ENCODE results near the gene CHST11.
A peak's percentile ranks its signal among the peaks of the same experiment; 100 is the strongest.

Gene CHST11

GRCh38 chr12:104673696-104674482 is 217.1 kb downstream of the CHST11 start:
- DNase-seq (ENCODE audit: low read depth): no peak

DNA sequence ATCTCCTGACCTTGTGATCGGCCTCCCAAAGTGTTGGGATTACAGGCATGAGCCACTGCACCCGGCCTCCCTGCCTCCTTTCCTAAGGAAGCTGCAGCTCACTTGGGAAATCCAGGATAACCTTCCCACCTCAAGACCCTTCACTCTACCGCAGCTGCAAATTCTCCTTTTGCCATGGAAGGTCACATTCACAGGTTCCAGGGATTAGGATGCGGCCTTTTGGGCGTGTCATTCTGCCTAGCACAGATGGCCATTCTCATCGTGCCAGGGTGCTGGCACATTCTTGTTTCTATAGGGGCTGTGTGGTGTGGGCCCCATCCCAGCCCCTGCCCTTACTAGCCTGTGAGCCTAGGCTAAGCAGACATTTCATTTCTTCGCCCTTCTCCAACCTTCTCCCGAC is 219.9 kb downstream of the CHST11 start:
- no peak for DNase-seq (ENCODE audit: low read depth)

DNA sequence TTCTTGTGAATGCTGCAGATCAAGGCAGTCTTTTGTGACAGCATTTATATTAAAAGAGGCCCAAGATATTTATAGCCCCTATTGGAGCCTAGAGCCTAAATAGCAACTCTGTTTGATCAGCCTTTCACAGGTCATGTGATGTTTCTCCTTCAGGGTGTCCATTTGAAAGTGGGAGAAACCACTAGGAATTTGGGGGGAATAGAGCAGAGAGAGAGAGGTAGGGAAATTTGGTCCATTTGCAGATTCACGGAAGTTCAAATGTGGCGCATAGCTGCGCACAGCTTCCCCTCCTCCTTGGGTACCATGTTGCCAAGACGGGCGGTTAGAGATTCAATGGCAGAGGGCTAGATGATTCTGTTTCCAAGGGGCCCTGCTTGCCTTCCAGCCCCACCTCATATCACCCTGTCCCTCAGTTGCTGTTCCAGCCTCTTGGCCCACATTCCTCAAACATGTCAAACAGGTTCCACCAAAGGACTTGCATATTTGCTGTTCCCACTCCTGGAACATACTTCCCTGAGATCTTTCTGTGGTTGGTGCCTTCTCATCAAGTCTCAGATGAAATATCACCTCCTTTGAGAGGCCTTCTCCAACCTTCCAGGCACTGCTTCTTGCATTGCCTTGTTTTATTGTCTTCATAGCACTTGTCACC is 220.8 kb downstream of the CHST11 start:
- DNase-seq (ENCODE audit: low read depth): no peak

GRCh38 chr12:104680070-104680469 is 223.3 kb downstream of the CHST11 start:
- DNase-seq (ENCODE audit: low read depth): no peak

DNA sequence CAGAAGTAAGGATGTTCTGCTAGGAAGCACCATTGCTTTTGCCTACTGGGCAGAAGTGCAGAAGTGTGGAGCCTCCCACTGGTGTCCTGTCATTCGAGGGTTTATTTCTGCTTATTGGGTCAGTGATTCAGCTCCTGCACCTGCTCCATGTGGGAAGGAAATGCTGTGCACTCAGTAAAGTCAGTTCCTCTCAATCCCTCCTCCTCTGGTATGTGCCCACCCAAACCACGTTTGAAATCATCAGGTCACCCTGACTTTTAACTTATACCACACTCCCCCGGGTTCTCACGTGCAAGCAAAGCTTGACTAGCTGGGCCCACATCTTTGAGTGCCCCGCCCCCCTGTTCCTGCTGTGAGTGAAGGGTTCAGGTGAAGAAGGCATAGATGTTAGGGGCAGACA is 223.7 kb downstream of the CHST11 start:
- no peak for DNase-seq (ENCODE audit: low read depth)

GRCh38 chr12:104681012-104681690 is 224.4 kb downstream of the CHST11 start:
- no peak for DNase-seq (ENCODE audit: low read depth)

GRCh38 chr12:104682790-104683279 is 226.1 kb downstream of the CHST11 start:
- peak; percentile 46 for DNase-seq (ENCODE audit: low read depth)

GRCh38 chr12:104683831-104684503 is 227.2 kb downstream of the CHST11 start:
- no peak for DNase-seq (ENCODE audit: low read depth)

GRCh38 chr12:104684884-104685283 is 228.1 kb downstream of the CHST11 start:
- no peak for DNase-seq (ENCODE audit: low read depth)

DNA sequence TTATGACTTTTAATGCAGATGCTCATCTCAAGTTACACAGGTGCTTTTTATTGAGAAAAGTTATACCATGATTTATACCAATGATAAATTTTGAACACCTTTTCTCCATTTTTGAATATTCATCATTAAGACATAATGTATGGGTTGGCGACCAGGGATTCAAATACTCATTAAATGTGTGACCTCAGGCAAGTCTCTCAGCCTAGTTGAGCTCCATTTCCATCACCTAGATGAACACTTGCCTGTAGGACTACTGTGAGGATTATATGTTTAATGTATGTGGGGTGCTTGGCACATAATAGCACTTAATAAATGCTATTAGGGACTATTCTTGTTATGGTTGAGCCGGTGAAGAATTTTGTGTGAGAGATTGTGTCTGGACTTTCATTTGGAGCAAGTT is 228.6 kb downstream of the CHST11 start:
- DNase-seq (ENCODE audit: low read depth): no peak

DNA sequence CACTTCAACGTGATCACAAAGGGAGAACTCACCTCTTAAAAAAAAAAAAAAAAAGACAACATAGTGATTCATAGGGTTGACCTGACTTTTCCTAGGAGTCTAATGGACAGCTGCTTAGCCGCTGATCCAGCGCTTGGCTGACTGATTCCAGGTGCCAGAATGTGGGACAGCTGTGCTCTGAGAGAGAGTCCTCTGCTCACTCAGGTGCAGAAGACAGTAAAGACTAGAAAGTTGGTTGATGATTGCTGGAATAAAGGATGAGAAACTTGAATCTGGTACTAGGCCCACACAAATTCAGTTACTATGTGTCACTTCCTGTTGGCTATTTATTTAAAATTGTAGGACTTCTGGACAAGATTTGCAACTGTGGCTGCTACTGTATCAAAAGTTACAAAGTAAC is 229.4 kb downstream of the CHST11 start:
- no peak for DNase-seq (ENCODE audit: low read depth)

GRCh38 chr12:104687823-104688573 is 231.2 kb downstream of the CHST11 start:
- no peak for DNase-seq (ENCODE audit: low read depth)

- DNase-seq (ENCODE audit: low read depth): no peak
Observed at GRCh38 chr12:104689635-104690034, 232.9 kb downstream of the CHST11 start.

DNA sequence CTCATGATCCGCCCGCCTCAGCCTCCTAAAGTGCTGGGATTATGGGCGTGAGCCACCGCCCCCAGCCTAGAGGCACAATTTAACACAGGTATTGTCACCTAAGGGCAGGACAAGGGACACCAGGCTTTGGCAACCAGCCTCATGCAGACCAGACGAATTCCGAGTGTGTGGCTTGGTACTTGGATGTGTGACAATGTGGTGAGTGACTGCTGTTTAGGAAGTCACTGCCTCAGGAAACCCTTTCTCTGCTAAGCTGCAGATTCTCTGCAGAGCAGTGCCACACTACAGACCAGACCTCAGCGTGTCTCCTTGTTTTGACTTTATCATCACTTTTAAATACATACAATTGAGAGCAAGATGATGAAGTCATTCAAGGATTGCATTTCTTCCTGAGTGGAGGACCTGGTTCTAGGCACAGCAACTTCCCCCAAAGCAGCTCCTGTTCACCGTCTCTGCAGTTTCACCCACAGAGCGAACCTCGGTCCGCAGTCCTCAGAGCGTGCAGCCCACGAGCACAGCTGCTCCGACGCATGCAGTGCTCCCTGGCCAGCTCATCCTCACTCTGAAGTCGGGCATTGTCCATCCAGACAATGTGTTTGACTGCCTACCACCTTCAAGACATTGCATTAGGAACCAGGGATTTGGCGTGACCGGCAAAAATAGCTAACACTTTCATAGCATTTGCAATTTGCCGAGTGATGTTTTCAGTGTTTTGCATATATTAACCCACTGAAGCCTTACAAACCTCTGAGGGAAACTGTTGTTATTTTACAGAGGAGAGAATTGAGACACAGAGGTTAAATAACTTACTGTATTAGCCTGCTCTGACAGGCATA is 235.2 kb downstream of the CHST11 start:
- DNase-seq (ENCODE audit: low read depth): no peak

DNA sequence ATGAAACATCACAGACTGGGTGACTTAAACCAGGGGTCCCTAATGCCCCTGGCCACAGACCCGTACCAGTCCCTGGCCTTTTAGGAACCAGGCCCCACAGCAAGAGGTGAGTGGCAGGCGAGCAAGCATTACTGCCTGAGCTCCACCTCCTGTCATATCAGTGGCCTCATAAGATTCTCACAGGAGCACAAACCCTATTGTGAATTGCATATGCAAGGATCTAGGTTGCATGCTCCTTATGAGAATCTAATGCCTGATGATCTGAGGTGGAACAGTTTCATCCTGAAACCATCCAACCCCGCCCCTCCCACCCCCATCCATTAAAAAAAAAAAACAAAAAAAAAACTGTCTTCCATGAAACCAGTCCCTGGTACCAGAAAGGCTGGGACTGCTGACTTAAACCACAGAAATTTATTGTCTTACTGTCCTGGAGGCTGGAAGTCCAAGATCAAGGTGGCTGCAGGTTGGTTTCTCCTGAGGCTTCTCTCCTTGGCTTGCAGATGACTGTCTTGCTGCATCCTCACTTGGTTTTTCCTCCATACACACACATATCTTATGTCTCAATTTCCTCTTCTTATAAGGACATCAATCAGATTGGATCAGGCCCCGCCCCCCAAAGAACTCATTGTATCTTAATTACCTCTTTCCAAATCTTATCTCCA is 235.9 kb downstream of the CHST11 start:
- no peak for DNase-seq (ENCODE audit: low read depth)

- no peak for DNase-seq (ENCODE audit: low read depth)
Observed at GRCh38 chr12:104693493-104693892, 236.7 kb downstream of the CHST11 start.

GRCh38 chr12:104694161-104694560 is 237.4 kb downstream of the CHST11 start:
- DNase-seq (ENCODE audit: low read depth): no peak

DNA sequence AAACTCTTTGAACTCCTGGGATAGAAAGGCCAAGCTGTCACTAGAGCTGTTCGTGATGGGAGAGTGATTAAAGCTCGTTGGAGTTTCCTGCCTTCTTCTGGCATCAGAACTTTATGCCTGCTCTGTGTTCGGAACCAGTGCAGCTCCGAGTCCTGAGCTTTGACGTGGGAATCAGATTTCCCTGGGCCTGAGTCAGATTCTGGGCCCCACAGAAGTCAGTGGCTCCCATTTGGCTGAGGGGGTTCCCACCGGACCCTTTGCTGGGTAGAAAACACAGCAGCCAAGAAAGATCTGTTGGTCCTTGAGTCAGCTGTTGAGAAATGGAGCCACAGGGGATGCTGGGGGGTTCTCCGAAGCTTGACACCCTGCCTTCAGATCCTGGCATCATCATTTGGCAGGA is 238.0 kb downstream of the CHST11 start:
- no peak for DNase-seq (ENCODE audit: low read depth)

GRCh38 chr12:104695453-104696148 is 238.9 kb downstream of the CHST11 start:
- DNase-seq (ENCODE audit: low read depth): peak; percentile 61
